Neuronal stem cell (in vitro differentiated cells): ENCODE results near the gene TMEM120A.

ENCODE experiments used
- DNase-seq: peaks from one replicate; pipeline ENCODE4 v3.0.0-alpha.2; 2013; ENCODE audit warnings: low spot score
- H2AFZ ChIP-seq: one replicate; pipeline ENCODE4 v1.6.1; 2013; ENCODE audit warnings: mild to moderate bottlenecking, low read length, inconsistent platforms
- H2AK5ac ChIP-seq: 2 replicates; pipeline ENCODE4 v1.6.1; 2013; ENCODE audit warnings: low read depth, mild to moderate bottlenecking, inconsistent platforms, low read length, moderate library complexity, mixed read lengths
- H2BK120ac ChIP-seq: 2 replicates; pipeline ENCODE4 v1.6.1; 2013; ENCODE audit warnings: low read depth, mild to moderate bottlenecking, inconsistent platforms, low read length, moderate library complexity, mixed read lengths
- H2BK12ac ChIP-seq: one replicate; pipeline ENCODE4 v1.6.1; 2013; ENCODE audit warnings: low read length, inconsistent platforms
- H2BK15ac ChIP-seq: 2 replicates; pipeline ENCODE4 v1.6.1; 2013; ENCODE audit warnings: mild to moderate bottlenecking, low read length, inconsistent platforms, mixed read lengths
- H2BK5ac ChIP-seq: one replicate; pipeline ENCODE4 v1.6.1; 2013; ENCODE audit warnings: inconsistent platforms, mild to moderate bottlenecking, low read length, moderate library complexity
- H3K14ac ChIP-seq: one replicate; pipeline ENCODE4 v1.6.1; 2013; ENCODE audit warnings: low read length, inconsistent platforms
- H3K18ac ChIP-seq: 2 replicates; pipeline ENCODE4 v1.6.1; 2013; ENCODE audit warnings: low read length, inconsistent platforms
- H3K23ac ChIP-seq: 2 replicates; pipeline ENCODE4 v1.6.1; 2013; ENCODE audit warnings: low read depth, mild to moderate bottlenecking, mixed read lengths, low read length, inconsistent platforms; ENCODE audit not compliant: poor library complexity
- H3K27ac ChIP-seq: replicated peaks from 3 replicates; pipeline ENCODE4 v1.5.1; 2013; ENCODE audit warnings: low read length, inconsistent platforms
- H3K27me3 ChIP-seq, 3 experiments: 2 replicates each; pipeline ENCODE4 v1.6.1; 2013; ENCODE audit warnings: low read length in 3 of 3, mild to moderate bottlenecking in 2 of 3, inconsistent platforms in 1 of 3, low read depth in 1 of 3, mixed read lengths in 1 of 3, moderate library complexity in 1 of 3; ENCODE audit not compliant: control insufficient read depth in 3 of 3, insufficient read depth in 3 of 3
- H3K36me3 ChIP-seq, 2 donors: replicated peaks in 1 of 2; 2 replicates each; pipeline ENCODE4 v1.6.1; 2013; ENCODE audit warnings: low read length in 2 of 2; ENCODE audit not compliant: control insufficient read depth in 2 of 2, insufficient read depth in 2 of 2
- H3K4ac ChIP-seq: 2 replicates; pipeline ENCODE4 v1.6.1; 2013; ENCODE audit warnings: inconsistent platforms, mild to moderate bottlenecking, low read length, moderate library complexity
- H3K4me1 ChIP-seq, 2 donors: 1 replicate in 1 of 2; 2 replicates in 1 of 2; pipeline ENCODE4 v1.6.1; 2013; ENCODE audit warnings: low read length in 2 of 2, low read depth in 1 of 2; ENCODE audit not compliant: control insufficient read depth in 2 of 2, insufficient read depth in 1 of 2
- H3K4me2 ChIP-seq: one replicate; pipeline ENCODE4 v1.6.1; 2013; ENCODE audit warnings: mild to moderate bottlenecking, low read length, inconsistent platforms; ENCODE audit not compliant: insufficient read depth, poor library complexity, severe bottlenecking
- H3K4me3 ChIP-seq, 2 donors: 2 replicates each; pipeline ENCODE4 v1.5.1; 2013; ENCODE audit warnings: low read length in 2 of 2, mild to moderate bottlenecking in 2 of 2, inconsistent platforms in 1 of 2, moderate library complexity in 1 of 2
- H3K79me1 ChIP-seq: one replicate; pipeline ENCODE4 v1.6.1; 2013; ENCODE audit warnings: low read depth, mild to moderate bottlenecking, inconsistent platforms, low read length, moderate library complexity
- H3K9ac ChIP-seq: one replicate; pipeline ENCODE4 v1.6.1; 2013; ENCODE audit warnings: mild to moderate bottlenecking, low read depth, low read length, inconsistent platforms; ENCODE audit not compliant: poor library complexity
- H3K9me3 ChIP-seq, 2 donors: replicated peaks in 1 of 2; 2 replicates each; pipeline versions ENCODE3 to v1.6.1; 2013; ENCODE audit warnings: low read length in 2 of 2, mild to moderate bottlenecking in 2 of 2, inconsistent platforms in 1 of 2, low read depth in 1 of 2, mixed read lengths in 1 of 2, moderate library complexity in 1 of 2; ENCODE audit not compliant: control insufficient read depth in 2 of 2, insufficient read depth in 1 of 2
- H4K8ac ChIP-seq: one replicate; pipeline ENCODE4 v1.6.1; 2013; ENCODE audit warnings: low read depth, mild to moderate bottlenecking, inconsistent platforms, low read length, moderate library complexity
- H4K91ac ChIP-seq: one replicate; pipeline ENCODE4 v1.6.1; 2013; ENCODE audit warnings: low read length, low read depth, mild to moderate bottlenecking, inconsistent platforms; ENCODE audit not compliant: poor library complexity
- WGBS, 2 donors: extraction: QIAGEN DNeasy Blood & Tissue Kit; methylation state at CpG; one replicate each; pipeline ENCODE4 v1.1.7; 2013; ENCODE audit warnings: missing lambda C conversion rate in 2 of 2, mixed read lengths in 1 of 2; ENCODE audit not compliant: insufficient read length in 2 of 2, insufficient replicate concordance in 1 of 2; ENCODE audit errors: extremely low coverage in 2 of 2; 5-methylcytosine and 5-hydroxymethylcytosine counted together

Gene TMEM120A

DNA sequence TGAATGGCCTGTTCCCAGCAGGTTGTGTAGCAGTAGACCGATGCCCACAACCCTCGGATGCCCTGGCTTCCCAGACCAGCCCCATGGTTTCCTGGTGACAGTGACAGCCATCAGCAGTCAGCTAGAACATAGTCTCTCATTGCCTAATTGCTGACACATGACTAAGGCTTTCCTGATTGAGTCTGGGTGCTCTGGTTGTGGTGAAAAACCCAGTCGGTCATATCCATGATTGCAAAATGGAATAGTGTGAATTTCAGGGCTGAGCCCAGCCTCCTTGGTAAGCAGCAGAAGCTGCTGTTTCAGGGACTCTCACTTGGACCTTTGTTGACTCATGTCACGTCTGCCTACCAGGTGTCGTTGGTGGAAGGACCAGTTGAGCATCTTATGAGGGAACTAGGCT lies 42.9 kb downstream of the TMEM120A start:
- H2BK15ac ChIP-seq: no peak overlapping the region
- H2AFZ ChIP-seq: no peak overlapping the region
- no peak overlapping the region for H4K8ac ChIP-seq
- no peaks in the 10 kb centered on the region for H3K4me1 ChIP-seq
- H3K79me1 ChIP-seq: peaks cover 9% of the 10 kb centered on the region
- H2AK5ac ChIP-seq: no peak overlapping the region
- no peak overlapping the region for H3K9ac ChIP-seq
- WGBS, 2 donors: no CpG with 5 or more reads among the region's 5 CpGs
- no peak overlapping the region for H3K4me2 ChIP-seq
- H3K36me3 ChIP-seq: peaks cover 14 to 41% of the 10 kb centered on the region in 2 donors
- no peak overlapping the region for H4K91ac ChIP-seq
- no peak overlapping the region for H3K14ac ChIP-seq
- no peak overlapping the region for H3K4me3 ChIP-seq
- no peaks in the 10 kb centered on the region for H3K27me3 ChIP-seq
- no peak overlapping the region for H2BK12ac ChIP-seq
- no peak overlapping the region for H3K23ac ChIP-seq
- no peak overlapping the region for H2BK5ac ChIP-seq
- H2BK120ac ChIP-seq: no peak overlapping the region
- no peak overlapping the region for H3K4ac ChIP-seq
- H3K9me3 ChIP-seq: peaks cover 0 to 3% of the 10 kb centered on the region in 2 donors
- DNase-seq: no peak
- H3K27ac ChIP-seq: no peak overlapping the region
- peak overlapping the region; percentile 3 for H3K18ac ChIP-seq

DNA sequence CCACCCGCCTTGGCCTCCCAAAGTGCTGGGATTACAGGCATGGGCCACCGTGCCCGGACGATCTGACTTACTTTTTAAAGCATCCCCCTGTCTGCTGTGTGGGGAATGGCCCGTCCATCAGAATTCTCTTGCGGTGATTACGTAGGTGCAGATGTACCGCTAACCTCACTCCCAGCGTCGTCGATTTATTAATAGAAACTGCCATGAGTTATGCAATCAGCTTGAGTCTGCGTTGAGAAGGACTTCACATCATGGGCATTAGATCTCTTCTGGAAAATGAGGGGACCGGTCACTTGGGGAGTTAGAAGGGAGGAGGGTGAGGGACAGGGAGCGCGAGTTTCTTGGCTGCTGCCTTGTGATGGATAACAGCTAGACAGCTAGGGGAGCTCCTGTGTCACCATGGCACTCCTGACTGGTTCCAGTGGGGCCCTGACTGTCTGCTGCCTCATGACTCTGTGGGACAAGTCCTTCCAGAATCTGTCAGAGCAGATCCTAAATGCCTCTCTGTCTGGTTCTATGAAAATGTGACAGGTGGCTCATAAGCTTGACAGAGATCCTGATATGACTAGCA lies 44.2 kb downstream of the TMEM120A start:
- Histone ChIP-seq H2BK5ac (no peak overlapping the region), H3K27me3 (no peaks in the 10 kb centered on the region), H3K14ac (no peak overlapping the region), H3K23ac (no peak overlapping the region), H2AK5ac (no peak overlapping the region), H3K79me1 (peaks cover 9% of the 10 kb centered on the region), H3K18ac (no peak overlapping the region), H3K9ac (no peak overlapping the region), H3K36me3 (peaks cover 6 to 32% of the 10 kb centered on the region in 2 donors), H3K4me2 (no peak overlapping the region), H2BK15ac (no peak overlapping the region), H4K8ac (no peak overlapping the region), H2BK12ac (no peak overlapping the region), H3K27ac (no peak overlapping the region), H2AFZ (no peak overlapping the region), H3K4ac (no peak overlapping the region), H2BK120ac (no peak overlapping the region), H4K91ac (no peak overlapping the region), H3K4me1 (no peaks in the 10 kb centered on the region), H3K9me3 (peaks cover 0 to 3% of the 10 kb centered on the region in 2 donors), H3K4me3 (no peak overlapping the region)
- no CpG with 5 or more reads among the region's 15 CpGs for WGBS, 2 donors
- DNase-seq: no peak

DNA sequence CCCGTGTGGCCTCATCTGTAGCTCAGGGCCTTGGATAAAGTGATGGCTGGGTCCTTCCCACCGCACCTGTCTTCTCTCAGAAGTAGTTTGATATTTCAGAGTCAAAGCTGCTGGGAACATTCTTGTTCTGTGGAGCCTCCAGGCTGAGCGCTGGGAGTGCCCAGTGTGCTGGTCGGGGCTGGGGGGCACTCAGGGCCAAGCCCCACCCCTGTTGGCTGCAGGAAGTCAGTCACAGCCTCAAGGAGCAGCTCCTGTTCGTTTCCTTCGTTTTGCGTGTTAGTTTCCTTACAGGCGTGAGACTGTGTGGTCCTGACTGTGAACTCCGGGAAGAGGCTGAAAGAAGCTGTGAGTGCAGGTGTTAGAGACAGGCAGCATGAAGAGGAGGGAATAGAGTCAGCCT lies 46.2 kb downstream of the TMEM120A start:
- no CpG with 5 or more reads among the region's 9 CpGs for WGBS, 2 donors
- H3K9ac ChIP-seq: no peak overlapping the region
- no peaks in the 10 kb centered on the region for H3K4me1 ChIP-seq
- H3K9me3 ChIP-seq: peaks cover 0 to 3% of the 10 kb centered on the region in 2 donors
- H3K27ac ChIP-seq: no peak overlapping the region
- no peak overlapping the region for H2AK5ac ChIP-seq
- peaks cover 4% of the 10 kb centered on the region for H3K79me1 ChIP-seq
- no peak overlapping the region for H3K23ac ChIP-seq
- H3K14ac ChIP-seq: no peak overlapping the region
- no peak overlapping the region for H4K91ac ChIP-seq
- no peak overlapping the region for H2BK5ac ChIP-seq
- H2BK15ac ChIP-seq: no peak overlapping the region
- H2BK12ac ChIP-seq: no peak overlapping the region
- no peak for DNase-seq
- H3K18ac ChIP-seq: no peak overlapping the region
- no peak overlapping the region for H3K4me3 ChIP-seq
- H2BK120ac ChIP-seq: no peak overlapping the region
- no peak overlapping the region for H2AFZ ChIP-seq
- no peak overlapping the region for H3K4me2 ChIP-seq
- H3K27me3 ChIP-seq: no peaks in the 10 kb centered on the region
- no peak overlapping the region for H3K4ac ChIP-seq
- H4K8ac ChIP-seq: no peak overlapping the region
- peaks cover 0 to 21% of the 10 kb centered on the region in 2 donors for H3K36me3 ChIP-seq

DNA sequence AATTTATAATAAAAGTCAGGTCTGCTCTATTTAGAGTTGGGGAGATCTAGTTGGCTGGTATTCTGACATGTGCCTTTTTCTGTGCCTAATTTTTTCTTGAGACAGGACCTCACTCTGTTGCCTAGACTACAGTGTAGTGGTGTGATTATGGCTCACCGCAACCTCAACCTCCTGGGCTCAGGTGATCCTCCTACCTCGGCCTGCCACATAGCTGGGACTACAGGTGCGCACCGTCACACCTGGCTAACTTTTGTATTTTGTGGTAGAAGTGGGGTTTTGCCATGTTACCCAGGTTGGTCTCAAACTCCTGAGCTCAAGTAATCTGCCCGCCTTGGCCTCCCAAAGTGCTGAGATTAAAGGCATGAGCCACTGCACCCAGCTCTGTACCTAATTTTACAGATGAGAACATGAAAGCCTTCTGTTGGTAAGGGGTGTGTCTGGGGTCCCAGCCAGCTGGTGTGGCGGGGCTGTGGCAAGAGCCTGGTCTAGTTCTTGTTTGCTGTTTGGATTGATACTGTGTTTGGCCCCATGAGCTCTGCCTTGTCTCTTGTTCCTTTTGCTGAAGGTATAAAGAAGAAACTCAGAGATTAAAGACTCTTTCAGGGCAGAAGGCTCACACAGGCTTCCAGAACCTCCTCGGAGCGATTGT lies 48.1 kb downstream of the TMEM120A start:
- Histone ChIP-seq H3K36me3 (peaks cover 0 to 21% of the 10 kb centered on the region in 2 donors), H3K23ac (no peak overlapping the region), H4K8ac (no peak overlapping the region), H3K4me2 (no peak overlapping the region), H2AK5ac (no peak overlapping the region), H2BK15ac (no peak overlapping the region), H3K4me3 (no peak overlapping the region), H3K14ac (no peak overlapping the region), H2AFZ (no peak overlapping the region), H2BK5ac (no peak overlapping the region), H3K18ac (no peak overlapping the region), H2BK12ac (no peak overlapping the region), H3K79me1 (peaks cover 2% of the 10 kb centered on the region), H3K4ac (no peak overlapping the region), H3K4me1 (no peaks in the 10 kb centered on the region), H3K27me3 (no peaks in the 10 kb centered on the region), H3K27ac (no peak overlapping the region), H3K9me3 (no peaks in the 10 kb centered on the region), H2BK120ac (no peak overlapping the region), H3K9ac (no peak overlapping the region), H4K91ac (no peak overlapping the region)
- no peak for DNase-seq
- no CpG with 5 or more reads among the region's 8 CpGs for WGBS, 2 donors
